Measurements from ENCODE around the gene GRID2IP.

GRID2IP gene

GRCh38 chr7:6516387-6516983 lies 34.8 kb downstream of the GRID2IP start:
- H3K4me2 ChIP-seq (ENCODE audit: low read length): no peak overlapping the region
- no peak overlapping the region for H2AK5ac ChIP-seq (ENCODE audit: low read length)
- no peaks in the 10 kb centered on the region for H3K36me3 ChIP-seq (ENCODE audit: control insufficient read depth, insufficient read depth, low read length)
- no peak overlapping the region for H4K8ac ChIP-seq (ENCODE audit: low read depth, low read length)
- H2BK5ac ChIP-seq (ENCODE audit: low read length): no peak overlapping the region
- peak; percentile 93 for DNase-seq
- H3K79me2 ChIP-seq (ENCODE audit: control insufficient read depth, insufficient read depth, low read length): no peaks in the 10 kb centered on the region
- H3K4ac ChIP-seq (ENCODE audit: low read depth, low read length): no peak overlapping the region
- H3K4me3 ChIP-seq (ENCODE audit: low read length): no peak overlapping the region
- WGBS (ENCODE audit: extremely low coverage, insufficient coverage, low lambda C conversion rate): no CpG with 5 or more reads among the region's 17 CpGs
- no peak overlapping the region for H3K27ac ChIP-seq (ENCODE audit: low read depth, low read length)
- H4K5ac ChIP-seq (ENCODE audit: low read length): no peak overlapping the region
- no peaks in the 10 kb centered on the region for H3K4me1 ChIP-seq (ENCODE audit: control insufficient read depth, low read depth, low read length)
- H3K9ac ChIP-seq (ENCODE audit: low read length): no peak overlapping the region
- no peak overlapping the region for H2BK15ac ChIP-seq (replicated peaks; ENCODE audit: low read depth)
- no peaks in the 10 kb centered on the region for H3K27me3 ChIP-seq (ENCODE audit: insufficient read depth, low read length, poor library complexity)
- H3K56ac ChIP-seq (ENCODE audit: low read length): no peak overlapping the region
- no peak overlapping the region for H2BK120ac ChIP-seq (ENCODE audit: low read depth, low read length)
- no peak overlapping the region for H3K23ac ChIP-seq (ENCODE audit: low read length)
- no peak overlapping the region for H3K18ac ChIP-seq (ENCODE audit: low read length)
- no peaks in the 10 kb centered on the region for H3K79me1 ChIP-seq (ENCODE audit: low read length)

- Histone ChIP-seq H3K56ac (ENCODE audit: low read length) (no peak overlapping the region), H4K8ac (ENCODE audit: low read depth, low read length) (no peak overlapping the region), H3K79me1 (ENCODE audit: low read length) (no peaks in the 10 kb centered on the region), H3K4me2 (ENCODE audit: low read length) (no peak overlapping the region), H3K79me2 (ENCODE audit: control insufficient read depth, insufficient read depth, low read length) (no peaks in the 10 kb centered on the region), H3K27ac (ENCODE audit: low read depth, low read length) (no peak overlapping the region), H3K27me3 (ENCODE audit: insufficient read depth, low read length, poor library complexity) (no peaks in the 10 kb centered on the region), H2AK5ac (ENCODE audit: low read length) (no peak overlapping the region), H2BK120ac (ENCODE audit: low read depth, low read length) (no peak overlapping the region), H3K23ac (ENCODE audit: low read length) (no peak overlapping the region), H3K4me3 (ENCODE audit: low read length) (no peak overlapping the region), H3K4me1 (ENCODE audit: control insufficient read depth, low read depth, low read length) (no peaks in the 10 kb centered on the region), H2BK5ac (ENCODE audit: low read length) (no peak overlapping the region), H3K18ac (ENCODE audit: low read length) (no peak overlapping the region), H3K9ac (ENCODE audit: low read length) (no peak overlapping the region), H2BK15ac (replicated peaks; ENCODE audit: low read depth) (no peak overlapping the region), H3K36me3 (ENCODE audit: control insufficient read depth, insufficient read depth, low read length) (no peaks in the 10 kb centered on the region), H3K4ac (ENCODE audit: low read depth, low read length) (no peak overlapping the region), H4K5ac (ENCODE audit: low read length) (no peak overlapping the region)
- no peak for DNase-seq
- no CpG with 5 or more reads among the region's 12 CpGs for WGBS (ENCODE audit: extremely low coverage, insufficient coverage, low lambda C conversion rate)
Observed at GRCh38 chr7:6513541-6513940, 37.7 kb downstream of the GRID2IP start.

- Histone ChIP-seq H3K9ac (ENCODE audit: low read length) (no peak overlapping the region), H3K36me3 (ENCODE audit: control insufficient read depth, insufficient read depth, low read length) (no peaks in the 10 kb centered on the region), H3K79me1 (ENCODE audit: low read length) (no peaks in the 10 kb centered on the region), H2BK120ac (ENCODE audit: low read depth, low read length) (no peak overlapping the region), H2BK5ac (ENCODE audit: low read length) (no peak overlapping the region), H3K4me1 (ENCODE audit: control insufficient read depth, low read depth, low read length) (no peaks in the 10 kb centered on the region), H3K4ac (ENCODE audit: low read depth, low read length) (no peak overlapping the region), H2BK15ac (replicated peaks; ENCODE audit: low read depth) (no peak overlapping the region), H3K18ac (ENCODE audit: low read length) (no peak overlapping the region), H3K4me3 (ENCODE audit: low read length) (no peak overlapping the region), H3K27ac (ENCODE audit: low read depth, low read length) (no peak overlapping the region), H3K4me2 (ENCODE audit: low read length) (no peak overlapping the region), H4K8ac (ENCODE audit: low read depth, low read length) (no peak overlapping the region), H3K23ac (ENCODE audit: low read length) (no peak overlapping the region), H3K56ac (ENCODE audit: low read length) (no peak overlapping the region), H4K5ac (ENCODE audit: low read length) (no peak overlapping the region), H3K27me3 (ENCODE audit: insufficient read depth, low read length, poor library complexity) (no peaks in the 10 kb centered on the region), H2AK5ac (ENCODE audit: low read length) (no peak overlapping the region), H3K79me2 (ENCODE audit: control insufficient read depth, insufficient read depth, low read length) (no peaks in the 10 kb centered on the region)
- no peak for DNase-seq
- WGBS (ENCODE audit: extremely low coverage, insufficient coverage, low lambda C conversion rate): no CpG with 5 or more reads among the region's 6 CpGs
Observed at GRCh38 chr7:6512892-6513291, 38.4 kb downstream of the GRID2IP start.

GRCh38 chr7:6510476-6511133 lies 40.7 kb downstream of the GRID2IP start:
- H3K27ac ChIP-seq (ENCODE audit: low read depth, low read length): no peak overlapping the region
- H3K79me2 ChIP-seq (ENCODE audit: control insufficient read depth, insufficient read depth, low read length): no peaks in the 10 kb centered on the region
- no peak overlapping the region for H3K18ac ChIP-seq (ENCODE audit: low read length)
- H3K4me2 ChIP-seq (ENCODE audit: low read length): no peak overlapping the region
- no peaks in the 10 kb centered on the region for H3K36me3 ChIP-seq (ENCODE audit: control insufficient read depth, insufficient read depth, low read length)
- H3K9ac ChIP-seq (ENCODE audit: low read length): no peak overlapping the region
- H2AK5ac ChIP-seq (ENCODE audit: low read length): no peak overlapping the region
- H2BK120ac ChIP-seq (ENCODE audit: low read depth, low read length): no peak overlapping the region
- WGBS (ENCODE audit: extremely low coverage, insufficient coverage, low lambda C conversion rate): no CpG with 5 or more reads among the region's 26 CpGs
- H3K27me3 ChIP-seq (ENCODE audit: insufficient read depth, low read length, poor library complexity): no peaks in the 10 kb centered on the region
- H3K4me3 ChIP-seq (ENCODE audit: low read length): no peak overlapping the region
- no peak overlapping the region for H2BK5ac ChIP-seq (ENCODE audit: low read length)
- H3K56ac ChIP-seq (ENCODE audit: low read length): no peak overlapping the region
- DNase-seq: no peak
- H3K4ac ChIP-seq (ENCODE audit: low read depth, low read length): no peak overlapping the region
- H2BK15ac ChIP-seq (replicated peaks; ENCODE audit: low read depth): no peak overlapping the region
- no peak overlapping the region for H4K8ac ChIP-seq (ENCODE audit: low read depth, low read length)
- H4K5ac ChIP-seq (ENCODE audit: low read length): no peak overlapping the region
- H3K23ac ChIP-seq (ENCODE audit: low read length): no peak overlapping the region
- no peaks in the 10 kb centered on the region for H3K4me1 ChIP-seq (ENCODE audit: control insufficient read depth, low read depth, low read length)
- H3K79me1 ChIP-seq (ENCODE audit: low read length): no peaks in the 10 kb centered on the region

GRCh38 chr7:6508950-6509349 lies 42.3 kb downstream of the GRID2IP start:
- no peak overlapping the region for H4K5ac ChIP-seq (ENCODE audit: low read length)
- no peak overlapping the region for H3K23ac ChIP-seq (ENCODE audit: low read length)
- DNase-seq: no peak
- H3K4ac ChIP-seq (ENCODE audit: low read depth, low read length): no peak overlapping the region
- H3K27me3 ChIP-seq (ENCODE audit: insufficient read depth, low read length, poor library complexity): no peaks in the 10 kb centered on the region
- H3K56ac ChIP-seq (ENCODE audit: low read length): no peak overlapping the region
- no peak overlapping the region for H2BK5ac ChIP-seq (ENCODE audit: low read length)
- H3K4me3 ChIP-seq (ENCODE audit: low read length): no peak overlapping the region
- H3K36me3 ChIP-seq (ENCODE audit: control insufficient read depth, insufficient read depth, low read length): no peaks in the 10 kb centered on the region
- H2BK120ac ChIP-seq (ENCODE audit: low read depth, low read length): no peak overlapping the region
- H3K79me2 ChIP-seq (ENCODE audit: control insufficient read depth, insufficient read depth, low read length): no peaks in the 10 kb centered on the region
- no CpG with 5 or more reads among the region's 24 CpGs for WGBS (ENCODE audit: extremely low coverage, insufficient coverage, low lambda C conversion rate)
- H3K27ac ChIP-seq (ENCODE audit: low read depth, low read length): no peak overlapping the region
- H2BK15ac ChIP-seq (replicated peaks; ENCODE audit: low read depth): no peak overlapping the region
- H4K8ac ChIP-seq (ENCODE audit: low read depth, low read length): no peak overlapping the region
- no peak overlapping the region for H2AK5ac ChIP-seq (ENCODE audit: low read length)
- no peak overlapping the region for H3K18ac ChIP-seq (ENCODE audit: low read length)
- H3K4me1 ChIP-seq (ENCODE audit: control insufficient read depth, low read depth, low read length): no peaks in the 10 kb centered on the region
- H3K79me1 ChIP-seq (ENCODE audit: low read length): no peaks in the 10 kb centered on the region
- H3K4me2 ChIP-seq (ENCODE audit: low read length): no peak overlapping the region
- H3K9ac ChIP-seq (ENCODE audit: low read length): no peak overlapping the region

GRCh38 chr7:6508539-6508938 lies 42.7 kb downstream of the GRID2IP start:
- no peak overlapping the region for H2AK5ac ChIP-seq (ENCODE audit: low read length)
- no peaks in the 10 kb centered on the region for H3K27me3 ChIP-seq (ENCODE audit: insufficient read depth, low read length, poor library complexity)
- no peak overlapping the region for H2BK15ac ChIP-seq (replicated peaks; ENCODE audit: low read depth)
- H3K4me3 ChIP-seq (ENCODE audit: low read length): no peak overlapping the region
- no peak overlapping the region for H3K9ac ChIP-seq (ENCODE audit: low read length)
- no peak overlapping the region for H2BK5ac ChIP-seq (ENCODE audit: low read length)
- H3K27ac ChIP-seq (ENCODE audit: low read depth, low read length): no peak overlapping the region
- H3K79me2 ChIP-seq (ENCODE audit: control insufficient read depth, insufficient read depth, low read length): no peaks in the 10 kb centered on the region
- no peaks in the 10 kb centered on the region for H3K79me1 ChIP-seq (ENCODE audit: low read length)
- DNase-seq: no peak
- H3K4me1 ChIP-seq (ENCODE audit: control insufficient read depth, low read depth, low read length): no peaks in the 10 kb centered on the region
- no peak overlapping the region for H3K23ac ChIP-seq (ENCODE audit: low read length)
- no CpG with 5 or more reads among the region's 6 CpGs for WGBS (ENCODE audit: extremely low coverage, insufficient coverage, low lambda C conversion rate)
- no peaks in the 10 kb centered on the region for H3K36me3 ChIP-seq (ENCODE audit: control insufficient read depth, insufficient read depth, low read length)
- no peak overlapping the region for H4K5ac ChIP-seq (ENCODE audit: low read length)
- H3K4ac ChIP-seq (ENCODE audit: low read depth, low read length): no peak overlapping the region
- H3K18ac ChIP-seq (ENCODE audit: low read length): no peak overlapping the region
- H2BK120ac ChIP-seq (ENCODE audit: low read depth, low read length): no peak overlapping the region
- H4K8ac ChIP-seq (ENCODE audit: low read depth, low read length): no peak overlapping the region
- no peak overlapping the region for H3K56ac ChIP-seq (ENCODE audit: low read length)
- no peak overlapping the region for H3K4me2 ChIP-seq (ENCODE audit: low read length)
